ENCODE data around the gene MAP2K5. TPM values are rescaled to one million over a fixed set of nuclear protein-coding genes. Genes with fewer than 3 reads are reported as not detected.

MAP2K5 gene
- total RNA-seq, 1 donor from 2014 or later: 19.6 TPM

GRCh38 chr15:67590191-67590590, 47.7 kb downstream of the MAP2K5 start:
- TF ChIP-seq CTCF (conservative IDR thresholded peaks at IDR 0.05): no peak
- Mint-ChIP-seq H3K27ac (ENCODE audit: unreplicated experiment) (no peak overlapping the region), H3K4me3 (no peak overlapping the region), H3K36me3 (ENCODE audit: low read depth) (peaks cover 20% of the 10 kb centered on the region), H3K4me1 (peaks cover 39% of the 10 kb centered on the region), H3K9me3 (no peaks in the 10 kb centered on the region), H3K27me3 (ENCODE audit: low read depth) (no peaks in the 10 kb centered on the region)
- no peak for DNase-seq (ENCODE audit: low read depth, low spot score)

GRCh38 chr15:67592245-67592644, 49.7 kb downstream of the MAP2K5 start:
- no peak for TF ChIP-seq CTCF (conservative IDR thresholded peaks at IDR 0.05)
- peaks cover 13% of the 10 kb centered on the region for H3K36me3 Mint-ChIP-seq (ENCODE audit: low read depth)
- H3K27ac Mint-ChIP-seq (ENCODE audit: unreplicated experiment): no peak overlapping the region
- DNase-seq (ENCODE audit: low read depth, low spot score): no peak
- peaks cover 35% of the 10 kb centered on the region for H3K4me1 Mint-ChIP-seq
- H3K4me3 Mint-ChIP-seq: no peak overlapping the region
- H3K9me3 Mint-ChIP-seq: no peaks in the 10 kb centered on the region
- no peaks in the 10 kb centered on the region for H3K27me3 Mint-ChIP-seq (ENCODE audit: low read depth)

GRCh38 chr15:67593562-67593961, 51.1 kb downstream of the MAP2K5 start:
- H3K4me1 Mint-ChIP-seq: peaks cover 35% of the 10 kb centered on the region
- H3K36me3 Mint-ChIP-seq (ENCODE audit: low read depth): peaks cover 2% of the 10 kb centered on the region
- H3K4me3 Mint-ChIP-seq: peak overlapping the region; percentile 4
- H3K9me3 Mint-ChIP-seq: no peaks in the 10 kb centered on the region
- TF ChIP-seq CTCF (conservative IDR thresholded peaks at IDR 0.05): no peak
- no peak overlapping the region for H3K27ac Mint-ChIP-seq (ENCODE audit: unreplicated experiment)
- DNase-seq (ENCODE audit: low read depth, low spot score): no peak
- no peaks in the 10 kb centered on the region for H3K27me3 Mint-ChIP-seq (ENCODE audit: low read depth)

GRCh38 chr15:67594770-67595169, 52.3 kb downstream of the MAP2K5 start:
- no peak for DNase-seq (ENCODE audit: low read depth, low spot score)
- no peak for TF ChIP-seq CTCF (conservative IDR thresholded peaks at IDR 0.05)
- Mint-ChIP-seq H3K4me1 (peaks cover 31% of the 10 kb centered on the region), H3K27me3 (ENCODE audit: low read depth) (no peaks in the 10 kb centered on the region), H3K4me3 (no peak overlapping the region), H3K9me3 (no peaks in the 10 kb centered on the region), H3K36me3 (ENCODE audit: low read depth) (peaks cover 2% of the 10 kb centered on the region), H3K27ac (ENCODE audit: unreplicated experiment) (no peak overlapping the region)

- Mint-ChIP-seq H3K27me3 (ENCODE audit: low read depth) (no peaks in the 10 kb centered on the region), H3K27ac (ENCODE audit: unreplicated experiment) (no peak overlapping the region), H3K36me3 (ENCODE audit: low read depth) (peaks cover 2% of the 10 kb centered on the region), H3K4me3 (no peak overlapping the region), H3K4me1 (peaks cover 28% of the 10 kb centered on the region), H3K9me3 (no peaks in the 10 kb centered on the region)
- no peak for TF ChIP-seq CTCF (conservative IDR thresholded peaks at IDR 0.05)
- no peak for DNase-seq (ENCODE audit: low read depth, low spot score)
Observed at GRCh38 chr15:67595572-67595971, 53.1 kb downstream of the MAP2K5 start.

- Mint-ChIP-seq H3K4me1 (peaks cover 6% of the 10 kb centered on the region), H3K9me3 (no peaks in the 10 kb centered on the region), H3K27ac (ENCODE audit: unreplicated experiment) (no peak overlapping the region), H3K36me3 (ENCODE audit: low read depth) (peaks cover 5% of the 10 kb centered on the region), H3K4me3 (no peak overlapping the region), H3K27me3 (ENCODE audit: low read depth) (no peaks in the 10 kb centered on the region)
- TF ChIP-seq CTCF (conservative IDR thresholded peaks at IDR 0.05): no peak
- DNase-seq (ENCODE audit: low read depth, low spot score): no peak
Observed at GRCh38 chr15:67601073-67601472, 58.6 kb downstream of the MAP2K5 start.

Data from neural crest cell (in vitro differentiated cells).